GM12878 (cell line): ENCODE measurements around the gene HSPB7. TPM values are rescaled to one million over a fixed set of nuclear protein-coding genes. Genes with fewer than 3 reads are reported as not detected.

ENCODE experiments used
- ATAC-seq: fragments of 200-7000 bp; cut with Tn5 transposase; 3 replicates; pipeline ENCODE4 v1.9.1; 2020; ENCODE audit warnings: mild to moderate bottlenecking, moderate library complexity
- BruUV-seq: library from RNA; stranded (reverse); fragments of 400-500 nt; replicated peaks from 2 replicates; lab custom pipeline; 2021; lab: Mats Ljungman, UMichigan
- CTCF ChIA-PET: fragments of 300-600 bp; sonication (Branson Sonifier 250); formaldehyde crosslinking; extraction: SDS; loops from one replicate; lab custom pipeline; 2021; ENCODE audit warnings: inconsistent platforms; lab: Yijun Ruan, JAX
- POLR2A ChIA-PET: fragments of 350-600 bp; formaldehyde crosslinking; extraction: SDS; loops from one replicate; lab custom pipeline; 2021; ENCODE audit warnings: inconsistent platforms; lab: Charles Lee
- RAD21 ChIA-PET: fragments of 300-600 bp; sonication (Branson Sonifier 250); formaldehyde crosslinking; loops from one replicate; lab custom pipeline; 2023; ENCODE audit warnings: antibody characterized with exemption; ENCODE audit not compliant: unreplicated experiment; lab: Charles Lee
- SMC1A ChIA-PET: fragments of 300-600 bp; sonication (Branson Sonifier 250); formaldehyde crosslinking; loops from one replicate; lab custom pipeline; 2023; ENCODE audit not compliant: unreplicated experiment, uncharacterized antibody; lab: Charles Lee
- DNase-seq: peaks from one replicate; pipeline ENCODE4 v3.0.0-alpha.2; 2011; ENCODE audit warnings: low read depth, low spot score
- FAIRE-seq: peaks from 3 replicates; lab custom pipeline; 2011; peaks lifted over from hg19 to GRCh38; lab: Jason Lieb, UNC
- H2AFZ ChIP-seq: 2 replicates; pipeline ENCODE4 v1.6.0; 2011; ENCODE audit warnings: low read depth, low read length, control low read depth; ENCODE audit not compliant: control insufficient read depth
- H3K27ac ChIP-seq: 2 replicates; pipeline ENCODE4 v1.5.1; 2011; ENCODE audit warnings: control low read depth; ENCODE audit not compliant: control insufficient read depth, insufficient read depth
- H3K27me3 ChIP-seq, 2 experiments: replicated peaks in 1 of 2; 2 replicates each; pipeline versions ENCODE4 v1.6.0 to v1.6.1; 2011; ENCODE audit warnings: low read length in 1 of 2; ENCODE audit not compliant: control insufficient read depth in 2 of 2, insufficient read depth in 2 of 2
- H3K36me3 ChIP-seq, 2 experiments: 2 replicates each; pipeline ENCODE4 v1.5.1; 2011; ENCODE audit warnings: low read length in 1 of 2; ENCODE audit not compliant: control insufficient read depth in 2 of 2, insufficient read depth in 2 of 2
- H3K4me1 ChIP-seq: 2 replicates; pipeline ENCODE4 v1.6.1; 2011; ENCODE audit warnings: mild to moderate bottlenecking, low read length, moderate library complexity, mixed read lengths; ENCODE audit not compliant: control insufficient read depth, insufficient read depth
- H3K4me2 ChIP-seq: 2 replicates; pipeline ENCODE4 v1.6.0; 2011; ENCODE audit warnings: control low read depth; ENCODE audit not compliant: control insufficient read depth, insufficient read depth
- H3K4me3 ChIP-seq: fragments of 200-600 bp; sonication (generic); 2 replicates; pipeline ENCODE4 v1.5.1; 2016
- H3K79me2 ChIP-seq: 2 replicates; pipeline ENCODE4 v1.6.0; 2011; ENCODE audit warnings: low read length; ENCODE audit not compliant: control insufficient read depth, insufficient read depth
- H3K9ac ChIP-seq: 2 replicates; pipeline ENCODE4 v1.8.0; 2011; ENCODE audit warnings: low read length, control low read depth, mixed read lengths; ENCODE audit not compliant: control insufficient read depth, insufficient read depth
- H3K9me3 ChIP-seq: replicated peaks from 3 replicates; pipeline ENCODE4 v1.5.1; 2011; ENCODE audit warnings: mild to moderate bottlenecking, low read length; ENCODE audit not compliant: control insufficient read depth, insufficient read depth
- H4K20me1 ChIP-seq: 2 replicates; pipeline ENCODE4 v1.6.0; 2011; ENCODE audit not compliant: control insufficient read depth, insufficient read depth
- CREB1 ChIP-seq: IDR thresholded peaks from 2 replicates; pipeline ENCODE4 v1.6.1; 2012; ENCODE audit warnings: low read depth, mild to moderate bottlenecking, inconsistent platforms
- IKZF2 ChIP-seq, 2 experiments: fragments of 450-650 bp; IDR thresholded peaks; 2 replicates each; pipeline ENCODE4 v1.6.1; 2017; ENCODE audit warnings: mild to moderate bottlenecking in 2 of 2, moderate library complexity in 2 of 2
- KLF5 ChIP-seq: fragments of 450-650 bp; IDR thresholded peaks from 2 replicates; pipeline ENCODE4 v1.6.1; 2014; ENCODE audit warnings: mild to moderate bottlenecking; ENCODE audit not compliant: partially characterized antibody
- MTA3 ChIP-seq: IDR thresholded peaks from 2 replicates; pipeline ENCODE4 v1.6.1; 2012; ENCODE audit warnings: low read length, inconsistent platforms, borderline replicate concordance
- MXI1 ChIP-seq: fragments of 150-350 bp; IDR thresholded peaks from 2 replicates; pipeline ENCODE4 v1.6.1; 2011; ENCODE audit warnings: low read depth, mild to moderate bottlenecking, inconsistent platforms, low read length, improper control_type of control experiment
- NFIC ChIP-seq: IDR thresholded peaks from 2 replicates; pipeline ENCODE4 v1.6.1; 2012; ENCODE audit warnings: low read depth, mild to moderate bottlenecking, inconsistent platforms, low read length, moderate library complexity
- POLR2A ChIP-seq: IDR thresholded peaks from 2 replicates; pipeline ENCODE4 v1.6.1; 2011; ENCODE audit warnings: low read depth, mild to moderate bottlenecking, low read length
- RBBP5 ChIP-seq: fragments of 200-600 bp; sonication (generic); conservative IDR thresholded peaks from 2 replicates; pipeline ENCODE4 v1.6.1; 2016
- TCF12 ChIP-seq: IDR thresholded peaks from 2 replicates; pipeline ENCODE4 v1.6.1; 2011; ENCODE audit warnings: low read depth, mild to moderate bottlenecking, low read length
- WGBS: methylation state at CpG from one replicate; pipeline ENCODE4 v1.1.6; 2016; ENCODE audit warnings: low lambda C conversion rate; ENCODE audit not compliant: insufficient replicate concordance, insufficient coverage; ENCODE audit errors: missing lambda C conversion rate; 5-methylcytosine and 5-hydroxymethylcytosine counted together
- in situ Hi-C: fragments of 300-500 bp; cut with MboI; formaldehyde crosslinking; loops from 9 replicates; pipeline ENCODE4 v1.14.3; 2018; ENCODE audit warnings: mixed read lengths
- intact Hi-C: fragments of 100-400 bp; cut with micrococcal nuclease; formaldehyde crosslinking; loops from one replicate; pipeline ENCODE4 v1.14.2; 2022; ENCODE audit not compliant: unreplicated experiment
- polyA plus RNA-seq, 11 experiments: library from polyadenylated mRNA; depleted of rRNA in 4 of 11; unstranded in 6 of 11; stranded (reverse) in 5 of 11; fragments of >200 nt; fragmentation: Nextera tagmentation in 4 of 11; fragmentation: Illumina TruSeq in 1 of 11; extraction: Ambion mirVana in 4 of 11; extraction: Trizol in 1 of 11; gene quantifications; 1 replicate in 1 of 11; 2 replicates in 10 of 11; pipeline versions ENCODE4 v1.2.1 to v1.2.3, GENCODE V29; 2011 to 2016; ENCODE audit warnings: inconsistent platforms in 2 of 11, missing spikeins in 2 of 11, low read depth in 1 of 11
- total RNA-seq, 4 experiments: library from RNA; depleted of rRNA in 3 of 4; stranded (reverse); fragments of >200 nt in 3 of 4; fragmentation: Illumina TruSeq in 1 of 4; extraction: Trizol in 1 of 4; gene quantifications; 2 replicates each; pipeline versions ENCODE4 v1.2.1 to v1.2.3, GENCODE V29; 2013 to 2021

HSPB7 gene
- total and polyA plus RNA-seq, 10 of the 15 experiments (the other 5 are each of a cell fraction or from before 2014, with no cell fraction given), result 0.34 TPM; not detected in 9

DNA sequence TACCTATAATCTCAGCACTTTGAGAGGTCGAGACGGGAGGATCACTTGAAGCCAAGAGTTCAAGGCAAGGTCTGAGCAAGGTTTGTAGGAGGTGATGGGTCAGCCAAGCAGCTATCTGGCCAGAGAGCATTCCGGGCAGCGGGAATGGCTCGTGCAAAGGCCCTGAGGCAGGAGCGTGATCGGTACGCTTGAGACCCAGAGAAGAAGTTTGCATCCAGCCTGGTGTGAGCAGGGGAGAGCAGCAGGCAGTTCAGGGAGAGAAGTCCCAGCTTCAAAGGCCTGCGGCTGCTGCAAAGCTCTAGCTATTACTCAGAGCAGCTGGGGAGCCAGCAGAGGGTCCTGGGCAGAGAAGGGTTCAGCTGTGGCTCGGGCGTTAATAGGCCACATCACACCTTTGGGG lies 18.9 kb downstream of the HSPB7 start:
- ATAC-seq (no peak), FAIRE-seq (no peak), DNase-seq (no peak)
- intact Hi-C loops, result no loop called here
- ChIA-PET POLR2A (no interaction called here), RAD21 (no interaction called here), CTCF (interaction anchor here (1.0 to 2.1 kb wide), 2 partner anchors 202 to 208 kb away, joined by 3 to 8 read pairs; no protein-coding TSS in a partner anchor), SMC1A (interaction anchor here (2.4 kb wide), 1 partner anchor 183 kb away, joined by 8 read pairs; no protein-coding TSS in a partner anchor)
- 30% methylated on average over 6 of the region's 11 CpGs for WGBS
- Histone ChIP-seq H2AFZ (no peak overlapping the region), H3K27me3 (no peaks in the 10 kb centered on the region), H3K9ac (no peak overlapping the region), H3K9me3 (no peaks in the 10 kb centered on the region), H3K36me3 (no peaks in the 10 kb centered on the region), H3K4me3 (no peak overlapping the region), H3K79me2 (no peaks in the 10 kb centered on the region), H4K20me1 (no peaks in the 10 kb centered on the region; the same call in 1 of the 2 replicates), H3K4me2 (no peak overlapping the region), H3K27ac (no peak overlapping the region), H3K4me1 (no peaks in the 10 kb centered on the region)
- TF ChIP-seq NFIC (no peak), MTA3 (no peak), IKZF2 (IDR thresholded peaks at IDR 0.05) (no peak), KLF5 (no peak), CREB1 (no peak), MXI1 (no peak), POLR2A (no peak), RBBP5 (no peak), TCF12 (no peak)
- in situ Hi-C loops, result no loop called here
- BruUV-seq, result no TSS peak
